DMS53 (cell line): Measurements from ENCODE around the gene WLS.
A peak's percentile ranks its signal among the peaks of the same experiment; 100 is the strongest.
"Not testable (repeated sequence)": the region's sequence is repeated elsewhere in the genome, so short reads cannot be mapped to it uniquely, and the experiment has no call there.

Source experiments
- DNase-seq: peaks from one replicate; lab custom pipeline; 2025; lab: John Stamatoyannopoulos, UW

WLS gene

GRCh38 chr1:68198752-68199151 is 33.6 kb downstream of the WLS start:
- DNase-seq = peak; percentile 46

- DNase-seq = peak; percentile 99
Observed at GRCh38 chr1:68197891-68198290, 34.4 kb downstream of the WLS start.

GRCh38 chr1:68197461-68197860 is 34.9 kb downstream of the WLS start:
- DNase-seq = peak; percentile 91

GRCh38 chr1:68196676-68197075 is 35.6 kb downstream of the WLS start:
- peak; percentile 35 for DNase-seq

- DNase-seq = no peak
Observed at GRCh38 chr1:68191717-68192116, 40.6 kb downstream of the WLS start.

GRCh38 chr1:68188644-68189340 is 43.5 kb downstream of the WLS start:
- DNase-seq = no peak

GRCh38 chr1:68188060-68188538 is 44.2 kb downstream of the WLS start:
- DNase-seq = no peak

- no peak for DNase-seq
Observed at GRCh38 chr1:68185743-68186142, 46.6 kb downstream of the WLS start.

GRCh38 chr1:68183895-68184294 is 48.4 kb downstream of the WLS start:
- DNase-seq = no peak

- no peak for DNase-seq
Observed at GRCh38 chr1:68181165-68181556, 51.2 kb downstream of the WLS start.

- no peak for DNase-seq
Observed at GRCh38 chr1:68180441-68181164, 51.7 kb downstream of the WLS start.

- peak; percentile 73 for DNase-seq
Observed at GRCh38 chr1:68178821-68179490, 53.4 kb downstream of the WLS start.

GRCh38 chr1:68175621-68176398 is 56.5 kb downstream of the WLS start:
- peak; percentile 65 for DNase-seq

GRCh38 chr1:68174738-68175113 is 57.6 kb downstream of the WLS start:
- peak; percentile 55 for DNase-seq

GRCh38 chr1:68173936-68174737 is 58.2 kb downstream of the WLS start:
- peak; percentile 85 for DNase-seq

GRCh38 chr1:68173283-68173935 is 58.9 kb downstream of the WLS start:
- DNase-seq = peak; percentile 86

- not testable (repeated sequence) for DNase-seq
Observed at GRCh38 chr1:68171795-68172194, 60.5 kb downstream of the WLS start.

- no peak for DNase-seq
Observed at GRCh38 chr1:68168545-68169171, 63.7 kb downstream of the WLS start.

GRCh38 chr1:68167211-68167610 is 65.1 kb downstream of the WLS start:
- no peak for DNase-seq

GRCh38 chr1:68166348-68166747 is 66.0 kb downstream of the WLS start:
- no peak for DNase-seq
